ENCODE measurements around the gene NR0B2.
"Not testable (repeated sequence)": the region's sequence is repeated elsewhere in the genome, so short reads cannot be mapped to it uniquely, and the experiment has no call there.

The NR0B2 gene

DNA sequence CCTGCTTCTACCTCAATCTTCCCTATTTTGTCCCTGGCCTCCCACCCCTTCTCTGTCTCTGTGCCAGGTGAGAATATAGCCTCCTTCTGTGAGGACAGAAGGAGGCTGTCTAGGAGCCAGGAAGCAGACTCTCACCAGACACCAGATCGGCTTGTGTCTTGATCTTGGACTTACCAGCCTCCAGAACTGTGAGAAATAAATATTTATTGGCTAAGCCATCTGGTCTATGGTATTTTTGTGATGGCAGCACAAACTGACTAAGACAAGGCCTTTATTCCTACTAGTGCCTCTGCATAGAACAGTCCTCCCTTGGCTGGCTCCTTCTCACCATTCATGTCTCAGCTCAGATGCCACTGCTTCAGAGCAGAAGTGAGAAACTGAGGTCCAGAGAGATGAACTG is 25.5 kb downstream of the NR0B2 start:
- DNase-seq, result no peak

DNA sequence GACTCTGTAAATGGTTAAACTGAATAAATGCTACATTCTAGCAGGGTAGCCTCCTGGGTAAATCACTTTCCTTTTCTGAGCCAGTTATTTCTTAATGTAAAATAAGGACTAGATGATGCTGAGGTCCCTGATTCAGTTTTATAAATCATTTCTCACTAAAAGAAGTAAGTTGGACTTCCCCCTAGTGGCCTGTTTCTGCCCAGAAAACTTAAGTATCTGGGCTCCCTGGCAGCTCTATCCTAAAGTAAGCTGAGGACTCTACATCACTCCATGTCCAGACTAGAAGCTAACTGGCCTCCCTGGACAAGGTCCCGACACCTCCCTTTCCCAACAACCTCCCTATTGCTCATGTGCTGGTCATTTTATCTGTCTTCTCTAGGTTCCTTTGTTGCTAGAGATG is 26.6 kb downstream of the NR0B2 start:
- no peak for DNase-seq

GRCh38 chr1:26882696-26883463 is 30.9 kb downstream of the NR0B2 start:
- DNase-seq, result no peak

- not testable (repeated sequence) for DNase-seq
Measured at GRCh38 chr1:26881611-26882010, 32.2 kb downstream of the NR0B2 start.

DNA sequence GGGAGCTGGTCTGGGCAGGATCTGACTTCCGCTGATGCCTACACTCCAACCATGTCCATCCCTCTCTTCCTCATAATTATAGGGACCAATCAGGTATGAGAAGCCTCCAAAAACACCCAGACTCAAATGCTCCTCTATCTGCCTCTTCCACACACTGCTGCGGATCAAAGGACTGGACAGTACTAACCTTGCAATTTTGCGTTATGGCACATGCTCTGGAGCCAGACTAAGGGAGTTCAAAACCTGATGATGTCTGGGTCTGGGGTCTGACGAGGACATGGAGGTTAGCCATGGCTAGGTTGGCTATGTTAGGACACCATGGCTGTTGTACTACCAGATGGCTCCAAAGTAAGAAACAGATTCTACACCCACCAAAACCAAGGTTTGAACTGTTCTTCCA is 34.0 kb downstream of the NR0B2 start:
- DNase-seq, result no peak

DNA sequence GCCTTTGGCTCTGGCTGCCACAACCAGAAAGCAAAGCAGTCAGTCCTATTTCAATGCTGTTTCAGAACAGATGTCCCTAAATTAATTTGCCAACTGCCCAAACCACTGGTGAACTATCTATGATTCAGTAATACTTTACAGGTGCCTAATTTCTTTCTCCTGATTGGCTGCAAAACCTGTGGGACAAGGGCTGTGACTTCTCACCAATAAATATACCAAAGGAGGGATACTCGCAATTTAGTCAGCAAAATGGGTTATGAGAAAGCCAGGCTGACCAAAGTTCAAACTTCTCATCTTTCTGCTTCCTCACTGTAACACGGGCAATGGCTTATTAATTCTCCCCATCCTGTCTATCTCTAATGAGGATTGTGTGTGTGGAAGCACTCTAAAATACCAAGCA is 36.4 kb downstream of the NR0B2 start:
- no peak for DNase-seq

GRCh38 chr1:26874896-26875295 is 38.9 kb downstream of the NR0B2 start:
- no peak for DNase-seq

DNA sequence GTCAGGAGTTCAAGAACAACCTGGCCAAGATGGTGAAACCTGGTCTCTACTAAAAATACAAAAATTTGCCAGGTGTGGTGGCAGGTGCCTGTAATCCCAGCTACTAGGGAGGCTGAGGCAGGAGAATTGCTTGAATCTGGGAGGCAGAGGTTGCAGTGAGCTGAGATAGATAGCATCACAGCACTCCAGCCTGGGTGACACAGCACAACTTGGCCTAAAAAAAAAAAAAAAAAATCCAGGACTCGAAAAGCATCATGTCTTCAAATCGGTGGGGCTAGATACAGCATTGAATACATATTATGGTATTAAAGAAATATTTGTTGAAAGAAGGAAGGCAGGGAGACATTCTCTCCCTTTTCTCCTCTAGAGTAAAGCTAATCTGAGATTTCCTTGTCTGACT is 40.7 kb downstream of the NR0B2 start:
- not testable (repeated sequence) for DNase-seq

DNA sequence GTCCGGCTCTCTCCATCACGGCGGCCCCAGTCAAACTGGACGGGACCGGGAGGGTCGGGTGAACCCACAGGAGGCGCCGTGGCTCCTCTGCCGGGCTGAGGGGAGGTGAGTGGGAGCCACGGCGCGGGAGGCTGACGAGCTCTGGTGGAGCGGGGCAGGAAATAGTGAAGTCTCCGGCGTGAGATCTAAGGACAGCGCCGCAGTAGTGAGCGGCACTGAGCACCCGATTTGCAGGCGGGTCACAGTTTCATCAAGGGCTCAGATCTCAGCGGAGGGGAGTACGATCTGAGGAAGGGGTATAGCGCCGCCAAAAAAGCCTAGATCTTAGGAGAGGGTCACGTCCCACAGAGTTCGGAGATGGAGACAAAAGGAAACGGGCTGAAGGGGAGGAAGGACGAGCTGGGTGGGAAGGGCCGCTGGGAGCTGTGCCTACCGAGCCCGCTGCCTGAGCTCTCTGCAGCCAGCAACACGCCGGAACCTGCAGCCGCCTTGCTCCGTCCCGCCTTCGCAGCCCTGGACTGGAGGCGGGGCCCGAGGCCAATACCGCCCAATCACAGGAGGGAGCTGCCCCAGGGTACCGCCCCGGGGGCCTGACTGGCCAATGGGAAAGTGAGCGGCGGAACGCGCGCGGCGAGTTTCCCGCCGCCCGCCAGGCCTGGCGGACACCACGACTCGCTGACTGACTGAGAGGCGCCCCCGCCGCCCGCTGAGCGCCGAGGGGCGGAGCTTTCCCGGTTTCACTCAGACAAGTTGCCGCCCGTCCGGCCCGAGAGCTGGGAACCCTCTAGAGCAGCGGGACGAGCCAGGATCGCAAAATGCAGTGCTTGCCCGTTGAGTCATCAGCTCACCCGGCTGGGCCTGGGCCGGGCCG is 48.9 kb downstream of the NR0B2 start:
- peak; percentile 79 for DNase-seq

GRCh38 chr1:26863685-26864077 is 50.1 kb downstream of the NR0B2 start:
- no peak for DNase-seq

- no peak for DNase-seq
Measured at GRCh38 chr1:26862781-26863684, 50.7 kb downstream of the NR0B2 start, which contains the start of gene SFN. SFN (plus strand) TSS chr1:26863149; CDS start chr1:26863213, 64 bp downstream.

- DNase-seq, result no peak
Measured at GRCh38 chr1:26861889-26862378, 51.8 kb downstream of the NR0B2 start.

Measured in SIG-M5 (cell line).